HepG2 (cell line): ENCODE results near the gene PSD4. TPM values are rescaled to one million over a fixed set of nuclear protein-coding genes. Genes with fewer than 3 reads are reported as not detected.

Source experiments
- MIER2 ChIP-seq: IDR thresholded peaks from 2 replicates; pipeline ENCODE4 v1.6.1; 2016; ENCODE audit warnings: missing biosample characterization, missing genetic modification reagents
- NFE2 ChIP-seq: sonication (generic); formaldehyde crosslinking; IDR thresholded peaks from 2 replicates; pipeline ENCODE4 v1.4.0; 2020; ENCODE audit warnings: missing genetic modification reagents
- NONO ChIP-seq, 2 experiments: fragments of 450-650 bp in 1 of 2; sonication (generic) in 1 of 2; formaldehyde crosslinking in 1 of 2; IDR thresholded peaks in 1 of 2; conservative IDR thresholded peaks in 1 of 2; 2 replicates each; pipeline versions ENCODE4 v1.6.1 to v1.8.0; 2017 to 2022; ENCODE audit warnings: mild to moderate bottlenecking in 1 of 2, missing genetic modification reagents in 1 of 2, moderate library complexity in 1 of 2
- SIN3B ChIP-seq: fragments of 150-350 bp; IDR thresholded peaks from 2 replicates; pipeline ENCODE4 v1.6.1; 2014; ENCODE audit warnings: low read length
- ZNF260 ChIP-seq: sonication (generic); formaldehyde crosslinking; IDR thresholded peaks from 2 replicates; pipeline ENCODE4 v1.4.0; 2020; ENCODE audit warnings: missing genetic modification reagents, low read depth, mild to moderate bottlenecking, borderline replicate concordance
- ZNF616 ChIP-seq: sonication (generic); formaldehyde crosslinking; IDR thresholded peaks from 2 replicates; pipeline ENCODE4 v1.5.0; 2020; ENCODE audit warnings: low read depth, mild to moderate bottlenecking, missing genetic modification reagents
- polyA plus RNA-seq, 8 experiments: library from polyadenylated mRNA; depleted of rRNA in 3 of 8; stranded (reverse) in 7 of 8; unstranded in 1 of 8; fragments of >200 nt; fragmentation: Illumina TruSeq in 4 of 8; extraction: Trizol in 4 of 8; gene quantifications; 2 replicates each; pipeline versions ENCODE4 v1.2.1 to v1.2.3, GENCODE V29; 2011 to 2016; ENCODE audit warnings: low read depth in 4 of 8, missing spikeins in 1 of 8, mixed read lengths in 1 of 8; ENCODE audit not compliant: insufficient read depth in 1 of 8
- total RNA-seq, 5 experiments: library from RNA; depleted of rRNA; stranded (reverse); fragments of >200 nt; fragmentation: Illumina TruSeq; extraction: Trizol; gene quantifications; 2 replicates each; pipeline ENCODE4 v1.2.3, GENCODE V29; 2016; ENCODE audit warnings: low read depth in 1 of 5
- TF ChIP-seq, protein P1 (sequence below): sonication (generic); formaldehyde crosslinking; IDR thresholded peaks from 2 replicates; pipeline ENCODE4 v1.4.0; 2020; ENCODE audit warnings: missing genetic modification reagents, borderline replicate concordance
- TF ChIP-seq, protein P2 (sequence below): sonication (generic); formaldehyde crosslinking; IDR thresholded peaks from one replicate; pipeline ENCODE4 v1.5.1; 2020; ENCODE audit warnings: mild to moderate bottlenecking, missing genetic modification reagents; ENCODE audit errors: not compliant biosample characterization
- TF ChIP-seq, protein P3 (sequence below): sonication (generic); formaldehyde crosslinking; IDR thresholded peaks from 2 replicates; pipeline ENCODE4 v1.4.0; 2020; ENCODE audit warnings: missing genetic modification reagents
- TF ChIP-seq, protein P4 (sequence below): sonication (generic); formaldehyde crosslinking; IDR thresholded peaks from 2 replicates; pipeline ENCODE4 v1.9.0; 2021; ENCODE audit warnings: missing genetic modification reagents, mild to moderate bottlenecking, borderline replicate concordance
- TF ChIP-seq, protein P5 (sequence below): IDR thresholded peaks from 2 replicates; pipeline ENCODE4 v1.6.1; 2016; ENCODE audit warnings: low read depth, control low read depth
- TF ChIP-seq, protein P6 (sequence below): sonication (generic); formaldehyde crosslinking; IDR thresholded peaks from 2 replicates; pipeline ENCODE4 v1.5.1; 2020; ENCODE audit warnings: mild to moderate bottlenecking, missing genetic modification reagents, borderline replicate concordance

Gene PSD4
- total and polyA plus RNA-seq, 2 of the 13 experiments (the other 11 are each of a cell fraction or from before 2014, with no cell fraction given): 5.8 to 9.4 TPM

DNA sequence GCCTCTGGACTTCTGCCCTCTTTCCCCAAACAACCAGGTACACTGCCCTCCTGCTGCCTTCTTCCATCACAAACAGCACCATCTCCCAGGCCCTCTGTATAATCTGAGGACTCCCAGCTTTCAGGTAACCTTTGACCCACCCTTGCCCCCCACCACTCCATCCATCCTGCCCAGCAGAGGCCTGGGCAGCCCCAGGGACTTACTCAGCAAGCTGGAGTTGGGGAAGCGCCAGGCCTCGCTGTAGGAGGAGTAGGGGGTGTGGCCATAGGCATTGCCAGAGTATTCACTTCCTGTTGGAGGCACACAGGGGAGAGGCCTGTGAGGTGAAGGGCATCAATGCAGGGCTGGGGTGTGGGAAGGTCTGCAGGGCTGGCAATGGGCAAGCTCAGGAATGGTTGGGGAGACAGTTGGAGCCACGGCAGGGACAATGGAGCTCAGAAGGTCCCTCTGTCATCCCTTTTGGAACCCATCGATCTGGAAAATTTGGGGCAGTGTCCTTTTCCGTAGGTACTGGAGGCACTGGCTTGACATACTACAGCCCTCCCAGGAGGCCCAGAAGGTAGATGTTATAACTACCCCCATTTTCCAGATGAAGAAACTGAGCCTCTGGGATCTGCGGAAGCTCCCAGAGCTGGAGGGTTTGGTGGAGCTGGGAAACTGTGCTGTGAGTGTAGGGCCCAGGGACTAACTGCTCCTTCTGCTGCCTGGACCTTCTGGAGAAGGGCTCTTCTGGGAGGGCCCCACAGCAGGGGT, 46.3 kb downstream of the PSD4 start (continued):
- TF ChIP-seq, protein P1, sequence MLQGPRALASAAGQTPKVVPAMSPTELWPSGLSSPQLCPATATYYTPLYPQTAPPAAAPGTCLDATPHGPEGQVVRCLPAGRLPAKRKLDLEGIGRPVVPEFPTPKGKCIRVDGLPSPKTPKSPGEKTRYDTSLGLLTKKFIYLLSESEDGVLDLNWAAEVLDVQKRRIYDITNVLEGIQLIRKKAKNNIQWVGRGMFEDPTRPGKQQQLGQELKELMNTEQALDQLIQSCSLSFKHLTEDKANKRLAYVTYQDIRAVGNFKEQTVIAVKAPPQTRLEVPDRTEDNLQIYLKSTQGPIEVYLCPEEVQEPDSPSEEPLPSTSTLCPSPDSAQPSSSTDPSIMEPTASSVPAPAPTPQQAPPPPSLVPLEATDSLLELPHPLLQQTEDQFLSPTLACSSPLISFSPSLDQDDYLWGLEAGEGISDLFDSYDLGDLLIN (CRISPR knock-in tag): no peak
- TF ChIP-seq, protein P2, sequence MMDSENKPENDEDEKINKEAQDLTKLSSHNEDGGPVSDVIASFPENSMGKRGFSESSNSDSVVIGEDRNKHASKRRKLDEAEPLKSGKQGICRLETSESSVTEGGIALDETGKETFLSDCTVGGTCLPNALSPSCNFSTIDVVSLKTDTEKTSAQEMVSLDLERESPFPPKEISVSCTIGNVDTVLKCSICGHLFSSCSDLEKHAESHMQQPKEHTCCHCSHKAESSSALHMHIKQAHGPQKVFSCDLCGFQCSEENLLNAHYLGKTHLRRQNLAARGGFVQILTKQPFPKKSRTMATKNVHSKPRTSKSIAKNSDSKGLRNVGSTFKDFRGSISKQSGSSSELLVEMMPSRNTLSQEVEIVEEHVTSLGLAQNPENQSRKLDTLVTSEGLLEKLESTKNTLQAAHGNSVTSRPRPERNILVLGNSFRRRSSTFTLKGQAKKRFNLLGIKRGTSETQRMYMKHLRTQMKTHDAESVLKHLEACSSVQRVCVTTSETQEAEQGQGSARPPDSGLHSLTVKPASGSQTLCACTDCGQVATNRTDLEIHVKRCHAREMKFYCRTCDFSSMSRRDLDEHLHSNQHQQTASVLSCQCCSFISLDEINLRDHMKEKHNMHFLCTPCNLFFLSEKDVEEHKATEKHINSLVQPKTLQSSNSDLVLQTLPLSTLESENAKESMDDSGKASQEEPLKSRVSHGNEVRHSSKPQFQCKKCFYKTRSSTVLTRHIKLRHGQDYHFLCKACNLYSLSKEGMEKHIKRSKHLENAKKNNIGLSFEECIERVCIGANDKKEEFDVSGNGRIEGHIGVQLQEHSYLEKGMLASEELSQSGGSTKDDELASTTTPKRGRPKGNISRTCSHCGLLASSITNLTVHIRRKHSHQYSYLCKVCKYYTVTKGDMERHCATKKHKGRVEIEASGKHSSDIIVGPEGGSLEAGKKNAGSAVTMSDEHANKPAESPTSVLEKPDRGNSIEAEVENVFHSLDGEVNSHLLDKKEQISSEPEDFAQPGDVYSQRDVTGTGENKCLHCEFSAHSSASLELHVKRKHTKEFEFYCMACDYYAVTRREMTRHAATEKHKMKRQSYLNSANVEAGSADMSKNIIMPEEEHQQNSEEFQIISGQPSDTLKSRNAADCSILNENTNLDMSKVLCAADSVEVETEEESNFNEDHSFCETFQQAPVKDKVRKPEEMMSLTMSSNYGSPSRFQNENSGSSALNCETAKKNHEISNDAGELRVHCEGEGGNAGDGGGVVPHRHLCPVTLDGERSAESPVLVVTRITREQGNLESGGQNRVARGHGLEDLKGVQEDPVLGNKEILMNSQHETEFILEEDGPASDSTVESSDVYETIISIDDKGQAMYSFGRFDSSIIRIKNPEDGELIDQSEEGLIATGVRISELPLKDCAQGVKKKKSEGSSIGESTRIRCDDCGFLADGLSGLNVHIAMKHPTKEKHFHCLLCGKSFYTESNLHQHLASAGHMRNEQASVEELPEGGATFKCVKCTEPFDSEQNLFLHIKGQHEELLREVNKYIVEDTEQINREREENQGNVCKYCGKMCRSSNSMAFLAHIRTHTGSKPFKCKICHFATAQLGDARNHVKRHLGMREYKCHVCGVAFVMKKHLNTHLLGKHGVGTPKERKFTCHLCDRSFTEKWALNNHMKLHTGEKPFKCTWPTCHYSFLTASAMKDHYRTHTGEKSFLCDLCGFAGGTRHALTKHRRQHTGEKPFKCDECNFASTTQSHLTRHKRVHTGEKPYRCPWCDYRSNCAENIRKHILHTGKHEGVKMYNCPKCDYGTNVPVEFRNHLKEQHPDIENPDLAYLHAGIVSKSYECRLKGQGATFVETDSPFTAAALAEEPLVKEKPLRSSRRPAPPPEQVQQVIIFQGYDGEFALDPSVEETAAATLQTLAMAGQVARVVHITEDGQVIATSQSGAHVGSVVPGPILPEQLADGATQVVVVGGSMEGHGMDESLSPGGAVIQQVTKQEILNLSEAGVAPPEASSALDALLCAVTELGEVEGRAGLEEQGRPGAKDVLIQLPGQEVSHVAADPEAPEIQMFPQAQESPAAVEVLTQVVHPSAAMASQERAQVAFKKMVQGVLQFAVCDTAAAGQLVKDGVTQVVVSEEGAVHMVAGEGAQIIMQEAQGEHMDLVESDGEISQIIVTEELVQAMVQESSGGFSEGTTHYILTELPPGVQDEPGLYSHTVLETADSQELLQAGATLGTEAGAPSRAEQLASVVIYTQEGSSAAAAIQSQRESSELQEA (CRISPR knock-in tag): no peak
- TF ChIP-seq, protein P3, sequence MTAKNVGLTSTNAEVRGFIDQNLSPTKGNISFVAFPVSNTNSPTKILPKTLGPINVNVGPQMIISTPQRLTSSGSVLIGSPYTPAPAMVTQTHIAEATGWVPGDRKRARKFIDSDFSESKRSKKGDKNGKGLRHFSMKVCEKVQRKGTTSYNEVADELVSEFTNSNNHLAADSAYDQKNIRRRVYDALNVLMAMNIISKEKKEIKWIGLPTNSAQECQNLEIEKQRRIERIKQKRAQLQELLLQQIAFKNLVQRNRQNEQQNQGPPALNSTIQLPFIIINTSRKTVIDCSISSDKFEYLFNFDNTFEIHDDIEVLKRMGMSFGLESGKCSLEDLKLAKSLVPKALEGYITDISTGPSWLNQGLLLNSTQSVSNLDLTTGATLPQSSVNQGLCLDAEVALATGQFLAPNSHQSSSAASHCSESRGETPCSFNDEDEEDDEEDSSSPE (CRISPR knock-in tag): no peak
- no peak for TF ChIP-seq ZNF260
- TF ChIP-seq, protein P4, sequence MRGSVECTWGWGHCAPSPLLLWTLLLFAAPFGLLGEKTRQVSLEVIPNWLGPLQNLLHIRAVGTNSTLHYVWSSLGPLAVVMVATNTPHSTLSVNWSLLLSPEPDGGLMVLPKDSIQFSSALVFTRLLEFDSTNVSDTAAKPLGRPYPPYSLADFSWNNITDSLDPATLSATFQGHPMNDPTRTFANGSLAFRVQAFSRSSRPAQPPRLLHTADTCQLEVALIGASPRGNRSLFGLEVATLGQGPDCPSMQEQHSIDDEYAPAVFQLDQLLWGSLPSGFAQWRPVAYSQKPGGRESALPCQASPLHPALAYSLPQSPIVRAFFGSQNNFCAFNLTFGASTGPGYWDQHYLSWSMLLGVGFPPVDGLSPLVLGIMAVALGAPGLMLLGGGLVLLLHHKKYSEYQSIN (CRISPR knock-in tag): no peak
- TF ChIP-seq, protein P5, sequence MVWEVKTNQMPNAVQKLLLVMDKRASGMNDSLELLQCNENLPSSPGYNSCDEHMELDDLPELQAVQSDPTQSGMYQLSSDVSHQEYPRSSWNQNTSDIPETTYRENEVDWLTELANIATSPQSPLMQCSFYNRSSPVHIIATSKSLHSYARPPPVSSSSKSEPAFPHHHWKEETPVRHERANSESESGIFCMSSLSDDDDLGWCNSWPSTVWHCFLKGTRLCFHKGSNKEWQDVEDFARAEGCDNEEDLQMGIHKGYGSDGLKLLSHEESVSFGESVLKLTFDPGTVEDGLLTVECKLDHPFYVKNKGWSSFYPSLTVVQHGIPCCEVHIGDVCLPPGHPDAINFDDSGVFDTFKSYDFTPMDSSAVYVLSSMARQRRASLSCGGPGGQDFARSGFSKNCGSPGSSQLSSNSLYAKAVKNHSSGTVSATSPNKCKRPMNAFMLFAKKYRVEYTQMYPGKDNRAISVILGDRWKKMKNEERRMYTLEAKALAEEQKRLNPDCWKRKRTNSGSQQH: peak; percentile 22; the same call in 1 of the 2 replicates
- TF ChIP-seq ZNF616 (CRISPR knock-in tag): no peak
- no peak for TF ChIP-seq MIER2 (CRISPR knock-in tag)
- TF ChIP-seq SIN3B: no peak
- TF ChIP-seq NONO (IDR thresholded peaks at IDR 0.05): no peak
- TF ChIP-seq NONO (CRISPR knock-in tag; conservative IDR thresholded peaks at IDR 0.05): 0 out of 2 replicates have a peak, but pooled peaks have one; percentile 50
- TF ChIP-seq, protein P6, sequence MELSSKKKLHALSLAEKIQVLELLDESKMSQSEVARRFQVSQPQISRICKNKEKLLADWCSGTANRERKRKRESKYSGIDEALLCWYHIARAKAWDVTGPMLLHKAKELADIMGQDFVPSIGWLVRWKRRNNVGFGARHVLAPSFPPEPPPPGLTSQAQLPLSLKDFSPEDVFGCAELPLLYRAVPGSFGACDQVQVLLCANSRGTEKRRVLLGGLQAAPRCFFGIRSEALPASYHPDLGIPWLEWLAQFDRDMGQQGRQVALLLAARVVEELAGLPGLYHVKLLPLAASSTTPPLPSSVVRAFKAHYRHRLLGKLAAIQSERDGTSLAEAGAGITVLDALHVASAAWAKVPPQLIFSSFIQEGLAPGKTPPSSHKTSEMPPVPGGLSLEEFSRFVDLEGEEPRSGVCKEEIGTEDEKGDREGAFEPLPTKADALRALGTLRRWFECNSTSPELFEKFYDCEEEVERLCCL (CRISPR knock-in tag): peak; percentile 66; the same call in 1 of the 2 replicates
- TF ChIP-seq NFE2: no peak
